CD4-positive, alpha-beta T cell (primary cell): ENCODE results near the gene SAMD5. TPM values are rescaled to one million over a fixed set of nuclear protein-coding genes. Genes with fewer than 3 reads are reported as not detected.

Experiments
- ATAC-seq: fragments of 200-7000 bp; cut with Tn5 transposase; one replicate; pipeline ENCODE4 v1.10.0; 2022; ENCODE audit warnings: mild to moderate bottlenecking; ENCODE audit not compliant: poor library complexity
- CTCF ChIA-PET: fragments of 350-600 bp; sonication (Branson Sonifier 250); formaldehyde crosslinking; loops from one replicate; lab custom pipeline; 2021; ENCODE audit warnings: antibody characterized with exemption, inconsistent platforms; lab: Charles Lee
- POLR2A ChIA-PET: fragments of 350-600 bp; sonication (Branson Sonifier 250); formaldehyde crosslinking; loops from one replicate; lab custom pipeline; 2021; ENCODE audit warnings: antibody characterized with exemption, inconsistent platforms; lab: Charles Lee
- DNase-seq, 14 experiments: peaks; one replicate each; pipeline ENCODE4 v3.0.0-alpha.2; 2013 to 2020; ENCODE audit warnings: mixed read lengths in 2 of 14
- H3K27ac ChIP-seq, 2 donors: one replicate each; pipeline versions ENCODE4 v1.5.1 to v1.7.0; 2013; ENCODE audit warnings: low read length in 2 of 2, low read depth in 1 of 2, mild to moderate bottlenecking in 1 of 2
- H3K27me3 ChIP-seq, 2 experiments: 1 replicate in 1 of 2; 2 replicates in 1 of 2; pipeline versions ENCODE4 v1.6.1 to v1.7.0; 2013; ENCODE audit warnings: low read length in 2 of 2, control low read depth in 1 of 2, mild to moderate bottlenecking in 1 of 2, moderate library complexity in 1 of 2; ENCODE audit not compliant: insufficient read depth in 2 of 2, control insufficient read depth in 1 of 2
- H3K36me3 ChIP-seq: one replicate; pipeline ENCODE4 v1.6.1; 2013; ENCODE audit warnings: low read length, control low read depth; ENCODE audit not compliant: insufficient read depth
- H3K4me1 ChIP-seq: one replicate; pipeline ENCODE4 v1.6.1; 2013; ENCODE audit warnings: low read length, control low read depth; ENCODE audit not compliant: insufficient read depth
- H3K4me3 ChIP-seq: one replicate; pipeline ENCODE4 v1.5.1; 2013; ENCODE audit warnings: mild to moderate bottlenecking, low read length, moderate library complexity
- H3K9me3 ChIP-seq, 2 experiments: 1 replicate in 1 of 2; 2 replicates in 1 of 2; pipeline versions ENCODE4 v1.6.1 to v1.7.0; 2013; ENCODE audit warnings: low read length in 2 of 2, mild to moderate bottlenecking in 2 of 2, control low read depth in 1 of 2, moderate library complexity in 1 of 2; ENCODE audit not compliant: control insufficient read depth in 1 of 2, insufficient read depth in 1 of 2
- H3K27ac Mint-ChIP-seq: one replicate; pipeline ENCODE4 v1.8.0; 2020; ENCODE audit warnings: mixed read lengths
- H3K27me3 Mint-ChIP-seq: one replicate; pipeline ENCODE4 v1.8.0; 2021; ENCODE audit warnings: mixed read lengths
- H3K36me3 Mint-ChIP-seq: one replicate; pipeline ENCODE4 v1.8.0; 2021; ENCODE audit warnings: low read depth, mixed read lengths
- H3K4me1 Mint-ChIP-seq: one replicate; pipeline ENCODE4 v1.8.0; 2021; ENCODE audit warnings: low read depth, mixed read lengths
- H3K4me3 Mint-ChIP-seq: one replicate; pipeline ENCODE4 v1.8.0; 2020; ENCODE audit warnings: mild to moderate bottlenecking, mixed read lengths
- H3K9me3 Mint-ChIP-seq: one replicate; pipeline ENCODE4 v1.8.0; 2020; ENCODE audit warnings: mixed read lengths
- CTCF ChIP-seq: fragments of 200-600 bp; IDR thresholded peaks from one replicate; pipeline ENCODE4 v1.8.0; 2022; ENCODE audit warnings: antibody characterized with exemption, mild to moderate bottlenecking
- intact Hi-C, 2 experiments: fragments of 100-400 bp; cut with DNase I in 1 of 2; cut with micrococcal nuclease in 1 of 2; formaldehyde crosslinking; loops; one replicate each; pipeline versions ENCODE4 v1.15.1 to v1.9.0; 2023 to 2025; cut with DNase I, micrococcal nuclease
- total RNA-seq, 174 experiments: library from RNA in 2 of 174; stranded (reverse) in 2 of 174; gene quantifications; one replicate each; pipeline ENCODE4 v1.2.3 and lab custom pipeline; 2021 to 2026

The SAMD5 gene
- total RNA-seq, 2 experiments from 2014 or later: not detected

GRCh38 chr6:147507162-147508041, 1.1 kb upstream of the SAMD5 start:
- no peaks in the 10 kb centered on the region for H3K36me3 ChIP-seq
- peaks cover 68% of the 10 kb centered on the region for H3K27me3 Mint-ChIP-seq
- H3K9me3 Mint-ChIP-seq: no peaks in the 10 kb centered on the region
- H3K4me1 Mint-ChIP-seq: peaks cover 18% of the 10 kb centered on the region
- H3K4me3 Mint-ChIP-seq: peak overlapping the region; percentile 56
- H3K27me3 ChIP-seq: peaks cover 48 to 66% of the 10 kb centered on the region in 2 experiments
- no peak for TF ChIP-seq CTCF
- H3K27ac Mint-ChIP-seq: no peak overlapping the region
- H3K36me3 Mint-ChIP-seq: no peaks in the 10 kb centered on the region
- intact Hi-C loops: no loop called here
- H3K4me1 ChIP-seq: peaks cover 14% of the 10 kb centered on the region
- H3K4me3 ChIP-seq: no peak overlapping the region
- DNase-seq (no peak), ATAC-seq (no peak)
- ChIA-PET POLR2A (no interaction called here), CTCF (no interaction called here)
- H3K9me3 ChIP-seq: peaks cover 0 to 7% of the 10 kb centered on the region in 2 experiments
- H3K27ac ChIP-seq: no peak overlapping the region

GRCh38 chr6:147508866-147509608, 547 bp downstream of the SAMD5 start:
- H3K27ac Mint-ChIP-seq: no peak overlapping the region
- POLR2A ChIA-PET: no interaction called here
- Histone ChIP-seq H3K9me3 (peaks cover 0 to 7% of the 10 kb centered on the region in 2 experiments), H3K4me3 (no peak overlapping the region), H3K27me3 (peaks cover 44 to 66% of the 10 kb centered on the region in 2 experiments), H3K4me1 (peaks cover 14% of the 10 kb centered on the region), H3K27ac (no peak overlapping the region), H3K36me3 (no peaks in the 10 kb centered on the region)
- H3K27me3 Mint-ChIP-seq: peaks cover 55% of the 10 kb centered on the region
- H3K4me1 Mint-ChIP-seq: peaks cover 18% of the 10 kb centered on the region
- H3K4me3 Mint-ChIP-seq: peak overlapping the region; percentile 36
- DNase-seq (no peak), ATAC-seq (no peak)
- no peaks in the 10 kb centered on the region for H3K9me3 Mint-ChIP-seq
- no peak for TF ChIP-seq CTCF
- CTCF ChIA-PET: no interaction called here
- intact Hi-C loops: no loop called here
- no peaks in the 10 kb centered on the region for H3K36me3 Mint-ChIP-seq

GRCh38 chr6:147509891-147510290, 1.4 kb downstream of the SAMD5 start:
- Mint-ChIP-seq H3K27ac (no peak overlapping the region), H3K27me3 (peaks cover 47% of the 10 kb centered on the region), H3K4me1 (peaks cover 18% of the 10 kb centered on the region), H3K9me3 (no peaks in the 10 kb centered on the region), H3K4me3 (peak overlapping the region; percentile 36), H3K36me3 (no peaks in the 10 kb centered on the region)
- ChIA-PET CTCF (no interaction called here), POLR2A (no interaction called here)
- H3K36me3 ChIP-seq: no peaks in the 10 kb centered on the region
- H3K9me3 ChIP-seq: peaks cover 0 to 7% of the 10 kb centered on the region in 2 experiments
- H3K4me1 ChIP-seq: peaks cover 14% of the 10 kb centered on the region
- DNase-seq (no peak), ATAC-seq (no peak)
- no peak overlapping the region for H3K4me3 ChIP-seq
- H3K27ac ChIP-seq: no peak overlapping the region
- intact Hi-C loops: no loop called here
- TF ChIP-seq CTCF: no peak
- peaks cover 43 to 63% of the 10 kb centered on the region in 2 experiments for H3K27me3 ChIP-seq
